Stimulated activated CD8-positive, alpha-beta memory T cell treated with anti-CD3 and anti-CD28 coated beads, Interleukin-15, amount 100 ng/mL, for 4 hours (primary cell): Measurements from ENCODE around the gene AK2.
"Not testable (repeated sequence)": the region's sequence is repeated elsewhere in the genome, so short reads cannot be mapped to it uniquely, and the experiment has no call there.

Experiments used
- DNase-seq, 2 donors: peaks; one replicate each; pipeline ENCODE4 v3.0.0-alpha.2; 2020; ENCODE audit warnings: low read depth in 2 of 2

The AK2 gene

GRCh38 chr1:33055210-33056008 lies 18.7 kb upstream of the AK2 start:
- DNase-seq: no peak

- no peak for DNase-seq
These were observed 13.8 kb upstream of the AK2 start for GRCh38 chr1:33050221-33051076.

GRCh38 chr1:33049371-33049770 lies 12.7 kb upstream of the AK2 start:
- DNase-seq: no peak

- no peak for DNase-seq
These were observed 11.7 kb upstream of the AK2 start for GRCh38 chr1:33048426-33048825.

GRCh38 chr1:33047839-33048305 lies 11.2 kb upstream of the AK2 start:
- DNase-seq: no peak

GRCh38 chr1:33047290-33047689 lies 10.6 kb upstream of the AK2 start:
- DNase-seq: no peak

- DNase-seq: not testable (repeated sequence)
These were observed 9.6 kb upstream of the AK2 start for GRCh38 chr1:33046234-33046633.

GRCh38 chr1:33045814-33046213 lies 9.1 kb upstream of the AK2 start:
- DNase-seq: peak in 1 of 2 donors; percentile 10

- DNase-seq: no peak
These were observed 8.6 kb upstream of the AK2 start for GRCh38 chr1:33045246-33045645.

- DNase-seq: no peak
These were observed 6.8 kb upstream of the AK2 start for GRCh38 chr1:33043267-33044092.

- DNase-seq: no peak
These were observed 6.1 kb upstream of the AK2 start for GRCh38 chr1:33042831-33043230.

- DNase-seq: no peak
These were observed 4.3 kb upstream of the AK2 start for GRCh38 chr1:33041026-33041425.

- no peak for DNase-seq
These were observed 3.2 kb upstream of the AK2 start for GRCh38 chr1:33039840-33040239.

- DNase-seq: no peak
These were observed 595 bp downstream of the AK2 start for GRCh38 chr1:33036051-33036525.

GRCh38 chr1:33032126-33032869 lies 4.4 kb downstream of the AK2 start:
- no peak for DNase-seq

GRCh38 chr1:33031506-33031905 lies 5.2 kb downstream of the AK2 start:
- DNase-seq: no peak

GRCh38 chr1:33030575-33030974 lies 6.1 kb downstream of the AK2 start:
- DNase-seq: no peak

- DNase-seq: no peak
These were observed 6.8 kb downstream of the AK2 start for GRCh38 chr1:33029921-33030320.

GRCh38 chr1:33029209-33029608 lies 7.5 kb downstream of the AK2 start:
- no peak for DNase-seq

GRCh38 chr1:33025761-33026160 lies 10.9 kb downstream of the AK2 start:
- no peak for DNase-seq

GRCh38 chr1:33025180-33025569 lies 11.5 kb downstream of the AK2 start:
- no peak for DNase-seq
